Measurements from ENCODE around the gene CLEC4F. TPM values are rescaled to one million over a fixed set of nuclear protein-coding genes. Genes with fewer than 3 reads are reported as not detected.

The CLEC4F gene
- total and polyA plus RNA-seq, 4 donors: 0.03 to 0.25 (median 0.19) TPM; not detected in 1

GRCh38 chr2:70854411-70854810 lies 34.0 kb upstream of the CLEC4F start:
- Histone ChIP-seq H3K36me3 (ENCODE audit: control insufficient read depth in 4 of 4, insufficient read depth in 3 of 4, low read depth in 1 of 4, low read length in 3 of 4) (no peaks in the 10 kb centered on the region), H3K4me3 (ENCODE audit: low read depth in 1 of 3, low read length in 3 of 3) (no peak overlapping the region), H3K9me3 (ENCODE audit: control insufficient read depth in 4 of 4, low read length in 3 of 4) (no peaks in the 10 kb centered on the region), H3K27ac (ENCODE audit: low read depth in 1 of 2, low read length in 2 of 2) (no peak overlapping the region), H3K27me3 (ENCODE audit: control insufficient read depth in 4 of 4, insufficient read depth in 4 of 4, low read length in 3 of 4) (peaks cover 0 to 2% (median under 1%) of the 10 kb centered on the region in 4 donors), H3K4me1 (ENCODE audit: control insufficient read depth in 4 of 4, insufficient read depth in 4 of 4, low read length in 3 of 4) (no peaks in the 10 kb centered on the region), H3K9ac (ENCODE audit: low read depth in 1 of 2, low read length in 2 of 2) (no peak overlapping the region)
- no peak for DNase-seq (ENCODE audit: low spot score)
- TF ChIP-seq ATF3 (IDR thresholded peaks at IDR 0.05) (no peak), REST (IDR thresholded peaks at IDR 0.05) (no peak), SP1 (IDR thresholded peaks at IDR 0.05) (no peak), HNF4A (conservative IDR thresholded peaks at IDR 0.05) (no peak), TAF1 (conservative IDR thresholded peaks at IDR 0.05) (no peak), JUND (IDR thresholded peaks at IDR 0.05) (no peak), YY1 (IDR thresholded peaks at IDR 0.05) (no peak), GABPA (IDR thresholded peaks at IDR 0.05 in 1 of 2, conservative IDR thresholded peaks at IDR 0.05 in 1 of 2) (no peak), RAD21 (IDR thresholded peaks at IDR 0.05) (no peak), FOXA2 (IDR thresholded peaks at IDR 0.05) (no peak), HNF4G (IDR thresholded peaks at IDR 0.05) (no peak), EGR1 (IDR thresholded peaks at IDR 0.05; ENCODE audit: low read depth in 2 of 2) (no peak), FOXA1 (IDR thresholded peaks at IDR 0.05) (no peak), NR2F2 (IDR thresholded peaks at IDR 0.05) (no peak)
- TF ChIP-seq, protein P1, sequence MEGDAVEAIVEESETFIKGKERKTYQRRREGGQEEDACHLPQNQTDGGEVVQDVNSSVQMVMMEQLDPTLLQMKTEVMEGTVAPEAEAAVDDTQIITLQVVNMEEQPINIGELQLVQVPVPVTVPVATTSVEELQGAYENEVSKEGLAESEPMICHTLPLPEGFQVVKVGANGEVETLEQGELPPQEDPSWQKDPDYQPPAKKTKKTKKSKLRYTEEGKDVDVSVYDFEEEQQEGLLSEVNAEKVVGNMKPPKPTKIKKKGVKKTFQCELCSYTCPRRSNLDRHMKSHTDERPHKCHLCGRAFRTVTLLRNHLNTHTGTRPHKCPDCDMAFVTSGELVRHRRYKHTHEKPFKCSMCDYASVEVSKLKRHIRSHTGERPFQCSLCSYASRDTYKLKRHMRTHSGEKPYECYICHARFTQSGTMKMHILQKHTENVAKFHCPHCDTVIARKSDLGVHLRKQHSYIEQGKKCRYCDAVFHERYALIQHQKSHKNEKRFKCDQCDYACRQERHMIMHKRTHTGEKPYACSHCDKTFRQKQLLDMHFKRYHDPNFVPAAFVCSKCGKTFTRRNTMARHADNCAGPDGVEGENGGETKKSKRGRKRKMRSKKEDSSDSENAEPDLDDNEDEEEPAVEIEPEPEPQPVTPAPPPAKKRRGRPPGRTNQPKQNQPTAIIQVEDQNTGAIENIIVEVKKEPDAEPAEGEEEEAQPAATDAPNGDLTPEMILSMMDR (IDR thresholded peaks at IDR 0.05; ENCODE audit: low read depth, low read length, missing input control): no peak
- WGBS: 88% methylated on average over 4 of the region's 4 CpGs

DNA sequence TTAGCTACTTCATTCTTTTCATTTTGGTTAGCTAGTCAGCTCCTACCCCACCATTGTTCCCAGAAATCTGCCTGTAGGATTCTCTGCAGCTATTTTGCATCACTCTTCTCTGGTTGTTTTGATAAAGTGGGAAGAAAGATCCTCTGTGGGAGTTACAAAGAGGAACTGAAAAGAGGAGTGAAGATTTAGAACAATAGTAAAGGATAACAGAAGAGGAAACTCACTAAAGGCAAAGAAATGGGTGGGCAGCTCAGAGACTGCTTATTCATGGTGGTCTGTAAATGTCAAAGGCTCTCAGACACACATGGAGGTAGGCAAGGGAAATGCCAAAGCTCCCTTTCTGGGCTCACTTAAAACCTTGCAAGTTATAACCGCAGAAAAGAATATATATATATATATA lies 32.4 kb upstream of the CLEC4F start:
- WGBS: 84% methylated on average over 1 of the region's 1 CpG
- Histone ChIP-seq H3K9me3 (ENCODE audit: control insufficient read depth in 4 of 4, low read length in 3 of 4) (no peaks in the 10 kb centered on the region), H3K27ac (ENCODE audit: low read depth in 1 of 2, low read length in 2 of 2) (no peak overlapping the region)
- TF ChIP-seq JUND (IDR thresholded peaks at IDR 0.05) (no peak), REST (IDR thresholded peaks at IDR 0.05) (no peak), FOXA1 (IDR thresholded peaks at IDR 0.05) (no peak), GABPA (IDR thresholded peaks at IDR 0.05 in 1 of 2, conservative IDR thresholded peaks at IDR 0.05 in 1 of 2) (no peak), NR2F2 (IDR thresholded peaks at IDR 0.05) (no peak), EGR1 (IDR thresholded peaks at IDR 0.05; ENCODE audit: low read depth in 2 of 2) (no peak), HNF4A (conservative IDR thresholded peaks at IDR 0.05) (no peak), ATF3 (IDR thresholded peaks at IDR 0.05) (no peak), RXRA (IDR thresholded peaks at IDR 0.05) (no peak), FOXA2 (IDR thresholded peaks at IDR 0.05) (no peak)
- TF ChIP-seq, protein P1 (IDR thresholded peaks at IDR 0.05; ENCODE audit: low read depth, low read length, missing input control): no peak
- TF ChIP-seq, protein P2, sequence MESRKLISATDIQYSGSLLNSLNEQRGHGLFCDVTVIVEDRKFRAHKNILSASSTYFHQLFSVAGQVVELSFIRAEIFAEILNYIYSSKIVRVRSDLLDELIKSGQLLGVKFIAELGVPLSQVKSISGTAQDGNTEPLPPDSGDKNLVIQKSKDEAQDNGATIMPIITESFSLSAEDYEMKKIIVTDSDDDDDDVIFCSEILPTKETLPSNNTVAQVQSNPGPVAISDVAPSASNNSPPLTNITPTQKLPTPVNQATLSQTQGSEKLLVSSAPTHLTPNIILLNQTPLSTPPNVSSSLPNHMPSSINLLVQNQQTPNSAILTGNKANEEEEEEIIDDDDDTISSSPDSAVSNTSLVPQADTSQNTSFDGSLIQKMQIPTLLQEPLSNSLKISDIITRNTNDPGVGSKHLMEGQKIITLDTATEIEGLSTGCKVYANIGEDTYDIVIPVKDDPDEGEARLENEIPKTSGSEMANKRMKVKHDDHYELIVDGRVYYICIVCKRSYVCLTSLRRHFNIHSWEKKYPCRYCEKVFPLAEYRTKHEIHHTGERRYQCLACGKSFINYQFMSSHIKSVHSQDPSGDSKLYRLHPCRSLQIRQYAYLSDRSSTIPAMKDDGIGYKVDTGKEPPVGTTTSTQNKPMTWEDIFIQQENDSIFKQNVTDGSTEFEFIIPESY (IDR thresholded peaks at IDR 0.05): no peak

More for the DNA sequence above, 32.4 kb upstream of the CLEC4F start:
- Histone ChIP-seq H3K9ac (ENCODE audit: low read depth in 1 of 2, low read length in 2 of 2) (no peak overlapping the region), H3K27me3 (ENCODE audit: control insufficient read depth in 4 of 4, insufficient read depth in 4 of 4, low read length in 3 of 4) (peaks cover 0 to 2% (median under 1%) of the 10 kb centered on the region in 4 donors), H3K36me3 (ENCODE audit: control insufficient read depth in 4 of 4, insufficient read depth in 3 of 4, low read depth in 1 of 4, low read length in 3 of 4) (no peaks in the 10 kb centered on the region), H3K4me1 (ENCODE audit: control insufficient read depth in 4 of 4, insufficient read depth in 4 of 4, low read length in 3 of 4) (no peaks in the 10 kb centered on the region), H3K4me3 (ENCODE audit: low read depth in 1 of 3, low read length in 3 of 3) (no peak overlapping the region)
- no peak for DNase-seq (ENCODE audit: low spot score)
